ENCODE data around the gene PRR29.
"Not testable (repeated sequence)": the region's sequence is repeated elsewhere in the genome, so short reads cannot be mapped to it uniquely, and the experiment has no call there.

PRR29 gene

GRCh38 chr17:63998721-63999679 is 849 bp downstream of the PRR29 start:
- DNase-seq: no peak

DNA sequence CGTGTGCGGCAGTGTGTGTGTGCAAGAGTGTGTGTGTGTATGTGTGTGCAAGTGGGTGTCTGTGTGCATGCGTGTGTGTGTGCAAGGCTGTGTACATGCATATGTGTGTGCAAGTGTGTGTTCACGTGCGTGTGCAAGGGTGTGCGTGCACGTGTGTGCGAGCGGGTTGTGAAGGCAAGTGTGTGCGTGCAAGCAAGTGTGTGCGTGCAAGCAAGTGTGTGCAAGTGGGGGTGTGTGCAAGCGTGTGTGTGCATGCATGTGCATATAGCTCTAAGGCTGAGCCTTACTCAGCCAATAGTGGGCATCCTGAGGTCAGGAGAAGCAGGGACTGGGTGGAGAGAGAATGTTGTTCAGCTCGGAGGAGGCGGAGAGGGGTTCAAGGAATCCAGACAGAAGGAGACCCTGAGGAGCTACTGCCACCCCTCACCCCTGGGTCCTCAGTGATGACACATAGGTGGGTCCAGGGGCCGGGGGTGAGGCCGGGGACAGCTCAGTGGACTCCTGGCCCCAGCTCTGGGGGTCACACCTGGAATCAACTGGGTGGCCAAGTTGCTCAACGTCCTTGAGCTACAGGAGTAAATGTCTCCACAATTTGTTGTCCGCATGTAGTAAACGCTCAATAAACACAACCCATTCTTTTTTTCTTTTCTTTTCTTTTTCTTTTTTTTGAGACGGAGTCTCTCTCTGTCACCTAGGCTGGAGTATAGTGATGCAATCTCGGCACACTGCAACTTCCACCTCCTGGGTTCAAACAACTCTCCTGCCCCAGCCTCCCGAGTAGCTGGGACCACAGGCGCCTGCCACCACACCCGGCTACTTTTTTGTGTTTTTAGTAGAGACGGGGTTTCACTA is 1.8 kb downstream of the PRR29 start:
- no peak for DNase-seq

- DNase-seq: no peak
Observed at GRCh38 chr17:64001091-64001579, 3.0 kb downstream of the PRR29 start.

- no peak for DNase-seq
Observed at GRCh38 chr17:64001763-64002529, 3.8 kb downstream of the PRR29 start.

DNA sequence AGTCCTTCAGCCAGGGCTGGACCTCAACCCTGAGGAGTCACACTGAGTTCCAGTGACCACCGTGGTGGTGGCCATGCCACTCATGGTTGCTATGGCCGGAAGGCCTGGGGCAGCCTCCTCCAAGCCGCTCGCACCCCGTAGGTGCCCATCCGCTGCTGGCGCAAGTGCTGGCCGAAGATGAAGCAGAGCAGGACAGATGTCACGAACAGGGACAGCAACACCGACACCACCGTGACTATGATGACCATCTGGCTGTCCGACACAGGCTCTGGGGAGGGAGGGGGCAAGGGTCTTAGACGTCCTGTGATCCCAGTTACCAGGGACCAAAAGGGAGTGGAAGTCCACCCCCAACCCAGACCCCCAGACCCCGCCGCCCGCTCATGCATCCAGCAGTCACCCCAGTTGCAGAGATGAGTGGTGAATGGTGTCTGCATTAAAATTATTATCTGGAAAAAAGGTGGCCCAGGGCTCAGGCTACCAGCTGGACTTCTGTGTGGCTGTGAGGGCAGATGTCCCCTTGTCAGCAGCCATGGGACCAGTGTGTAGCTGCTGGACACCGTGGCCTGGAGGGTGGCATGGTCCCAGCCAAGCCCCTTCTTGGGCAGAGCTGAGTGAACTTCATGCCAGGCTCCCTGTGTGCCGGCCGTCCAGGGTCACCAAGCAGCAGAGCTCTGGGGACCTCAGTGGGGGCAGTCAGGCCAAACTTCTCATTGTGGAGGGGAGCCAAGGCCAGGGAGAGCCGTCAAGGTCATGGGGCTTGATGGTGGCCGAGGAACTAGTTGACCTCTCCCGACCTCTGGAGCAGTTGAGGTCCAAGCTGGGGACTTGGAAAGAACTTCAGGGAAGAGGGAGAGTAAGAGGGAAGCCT is 4.7 kb downstream of the PRR29 start:
- no peak for DNase-seq

- DNase-seq: no peak
Observed at GRCh38 chr17:64003526-64004121, 5.5 kb downstream of the PRR29 start.

GRCh38 chr17:64004218-64004770 is 6.1 kb downstream of the PRR29 start:
- no peak for DNase-seq

DNA sequence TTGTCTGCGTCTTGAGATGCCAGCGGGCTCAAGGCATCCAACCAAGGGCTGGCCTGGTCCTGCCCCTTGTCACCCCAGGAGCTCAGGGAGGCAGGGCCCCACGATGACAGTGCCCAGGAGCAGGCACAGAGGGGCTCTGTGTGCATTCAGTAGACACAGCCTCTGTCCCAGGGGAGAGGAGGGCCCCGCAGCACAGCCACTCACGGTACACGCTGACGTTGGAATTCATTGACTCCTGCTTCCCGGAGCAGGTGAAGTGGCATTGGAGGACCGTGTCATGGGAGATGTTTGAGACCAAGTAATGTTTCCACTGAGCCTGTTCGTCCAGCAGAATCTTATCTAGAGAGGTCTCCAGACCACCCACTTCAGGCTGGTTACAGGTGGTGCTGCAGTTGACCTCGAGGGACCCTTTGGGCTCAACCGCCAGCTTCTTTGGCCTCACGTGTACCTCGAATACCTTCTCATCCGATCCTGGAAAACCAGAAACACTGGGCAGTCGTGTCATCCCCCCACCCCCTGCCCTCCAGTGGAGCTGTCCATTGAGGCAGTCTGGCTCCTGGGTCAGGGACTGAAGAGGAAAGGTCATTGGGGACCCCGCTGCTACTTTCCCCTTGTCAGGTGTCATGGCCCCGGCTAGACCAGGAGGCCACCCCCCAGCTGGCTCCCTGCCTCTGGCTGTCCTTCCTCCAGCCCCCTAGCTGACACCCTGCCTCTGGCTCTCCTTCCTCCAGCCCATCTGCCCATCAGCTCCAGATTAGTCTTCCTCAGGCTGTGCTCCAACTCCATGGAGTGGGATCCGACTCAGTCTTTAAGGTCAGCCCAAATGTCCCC is 7.0 kb downstream of the PRR29 start:
- DNase-seq: no peak

DNA sequence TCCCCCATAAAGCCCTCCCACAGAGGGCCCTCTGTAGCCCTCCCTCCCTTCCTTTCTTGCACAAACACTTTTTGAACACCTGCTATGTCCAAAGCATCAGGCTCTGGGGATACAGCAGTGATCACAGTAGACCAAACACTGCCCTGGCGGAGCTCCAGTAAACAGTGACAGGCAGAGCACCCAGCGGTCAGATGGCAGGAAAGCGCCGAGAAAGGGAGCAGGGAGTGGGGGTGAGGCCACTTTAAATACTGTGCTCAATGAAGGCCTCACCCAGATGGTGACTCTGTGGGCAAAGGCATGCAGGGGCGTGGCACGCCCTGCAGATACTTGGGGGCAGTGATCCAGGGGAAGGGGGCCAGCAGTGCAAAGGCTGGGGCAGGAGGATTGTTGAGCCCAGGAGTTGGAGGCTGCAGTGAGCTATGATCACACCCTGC is 7.6 kb downstream of the PRR29 start:
- no peak for DNase-seq

GRCh38 chr17:64006361-64007088 is 8.4 kb downstream of the PRR29 start:
- no peak for DNase-seq

- not testable (repeated sequence) for DNase-seq
Observed at GRCh38 chr17:64007089-64007837, 9.1 kb downstream of the PRR29 start.

GRCh38 chr17:64007838-64008282 is 9.7 kb downstream of the PRR29 start:
- no peak for DNase-seq

DNA sequence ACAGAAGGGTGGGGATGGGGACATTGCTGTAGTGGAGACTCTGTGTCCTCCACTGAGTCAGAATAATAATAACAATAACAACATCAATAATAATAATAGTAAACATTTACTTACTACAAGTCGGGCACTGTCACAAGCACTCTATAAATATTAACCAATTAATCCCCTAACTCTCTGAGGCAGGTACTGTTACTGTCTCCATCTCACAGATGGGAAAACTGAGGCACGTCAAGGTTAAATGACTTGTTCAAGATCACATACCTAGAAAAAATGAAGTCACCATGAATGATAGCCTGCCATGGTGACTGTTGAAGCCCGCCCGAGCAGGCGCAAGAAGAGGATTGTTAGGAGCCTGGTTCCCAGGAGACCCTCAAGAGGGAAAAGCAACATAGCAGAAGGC is 10.2 kb downstream of the PRR29 start:
- no peak for DNase-seq

- no peak for DNase-seq
Observed at GRCh38 chr17:64008830-64009229, 10.7 kb downstream of the PRR29 start.

GRCh38 chr17:64009571-64010402 is 11.6 kb downstream of the PRR29 start:
- DNase-seq: no peak

- no peak for DNase-seq
Observed at GRCh38 chr17:64015447-64015846, 17.3 kb downstream of the PRR29 start.

GRCh38 chr17:64016231-64016784 is 18.2 kb downstream of the PRR29 start:
- DNase-seq: no peak

All from NCI-H2171 (cell line).